ENCODE data around the gene HS3ST3A1. TPM values are rescaled to one million over a fixed set of nuclear protein-coding genes. Genes with fewer than 3 reads are reported as not detected.

HS3ST3A1 gene
- not detected in 2 replicates for total RNA-seq

DNA sequence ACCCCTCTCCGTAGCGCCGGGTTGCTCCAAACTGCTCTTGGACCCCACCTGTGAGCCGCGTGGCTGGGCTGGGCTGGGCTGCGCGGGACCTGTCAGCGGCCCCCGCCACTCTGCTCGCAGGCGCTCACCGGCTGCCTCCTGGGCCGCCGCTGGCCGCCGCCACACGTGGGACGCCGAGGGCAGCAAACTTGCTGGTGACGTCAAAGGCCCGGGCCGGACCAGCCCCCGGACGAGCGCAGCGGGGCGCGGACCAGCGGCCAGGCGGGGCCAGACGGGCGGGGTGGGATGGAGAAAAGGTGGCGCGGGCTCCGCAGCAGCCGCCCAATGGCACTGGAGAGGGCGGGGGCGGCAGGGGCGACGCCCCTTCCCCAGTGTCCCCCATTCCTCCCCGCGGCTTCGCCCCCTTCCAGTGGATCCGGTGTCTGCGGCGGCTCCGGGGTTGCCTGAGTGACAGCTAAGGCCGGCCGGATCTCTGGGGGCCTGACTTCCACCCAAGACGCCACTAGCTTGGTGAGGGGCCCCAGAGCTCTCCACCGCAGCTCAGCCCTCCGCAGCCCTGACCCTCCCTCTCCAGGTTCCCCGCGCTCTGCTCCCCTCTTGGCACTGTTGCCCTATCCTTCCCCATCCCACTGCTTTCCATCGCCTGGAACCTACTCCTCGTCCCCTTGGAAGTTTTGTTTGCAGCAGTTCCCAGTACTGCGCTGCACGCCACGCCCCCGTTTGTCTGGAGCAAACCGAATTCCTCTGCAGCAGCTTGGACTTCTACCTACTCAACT lies at the start of gene HS3ST3A1:
Gene HS3ST3A1, minus strand, starts transcription at position 154 of the 776 bp plus-strand sequence. CDS start 800 bp downstream, outside the sequence.
- intact Hi-C loops (cut with micrococcal nuclease) = no loop called here
- TF ChIP-seq, protein P1, sequence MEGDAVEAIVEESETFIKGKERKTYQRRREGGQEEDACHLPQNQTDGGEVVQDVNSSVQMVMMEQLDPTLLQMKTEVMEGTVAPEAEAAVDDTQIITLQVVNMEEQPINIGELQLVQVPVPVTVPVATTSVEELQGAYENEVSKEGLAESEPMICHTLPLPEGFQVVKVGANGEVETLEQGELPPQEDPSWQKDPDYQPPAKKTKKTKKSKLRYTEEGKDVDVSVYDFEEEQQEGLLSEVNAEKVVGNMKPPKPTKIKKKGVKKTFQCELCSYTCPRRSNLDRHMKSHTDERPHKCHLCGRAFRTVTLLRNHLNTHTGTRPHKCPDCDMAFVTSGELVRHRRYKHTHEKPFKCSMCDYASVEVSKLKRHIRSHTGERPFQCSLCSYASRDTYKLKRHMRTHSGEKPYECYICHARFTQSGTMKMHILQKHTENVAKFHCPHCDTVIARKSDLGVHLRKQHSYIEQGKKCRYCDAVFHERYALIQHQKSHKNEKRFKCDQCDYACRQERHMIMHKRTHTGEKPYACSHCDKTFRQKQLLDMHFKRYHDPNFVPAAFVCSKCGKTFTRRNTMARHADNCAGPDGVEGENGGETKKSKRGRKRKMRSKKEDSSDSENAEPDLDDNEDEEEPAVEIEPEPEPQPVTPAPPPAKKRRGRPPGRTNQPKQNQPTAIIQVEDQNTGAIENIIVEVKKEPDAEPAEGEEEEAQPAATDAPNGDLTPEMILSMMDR (IDR thresholded peaks at IDR 0.05) = no peak
- Mint-ChIP-seq H3K4me1 (peaks cover 9% of the 10 kb centered on the region), H3K36me3 (ENCODE audit: low read depth) (no peaks in the 10 kb centered on the region), H3K27ac (peak within 1 kb of the TSS; percentile 41), H3K27me3 (peaks cover 54% of the 10 kb centered on the region), H3K9me3 (no peaks in the 10 kb centered on the region), H3K4me3 (peak within 1 kb of the TSS; percentile 56)
- DNase-seq (no peak), ATAC-seq (ENCODE audit: low read depth) (no peak)
- ChIA-PET CTCF (interaction anchor here (0.9 kb wide), 1 partner anchor 700 kb away, joined by 3 read pairs; no protein-coding TSS in a partner anchor), POLR2A (no interaction called here)

DNA sequence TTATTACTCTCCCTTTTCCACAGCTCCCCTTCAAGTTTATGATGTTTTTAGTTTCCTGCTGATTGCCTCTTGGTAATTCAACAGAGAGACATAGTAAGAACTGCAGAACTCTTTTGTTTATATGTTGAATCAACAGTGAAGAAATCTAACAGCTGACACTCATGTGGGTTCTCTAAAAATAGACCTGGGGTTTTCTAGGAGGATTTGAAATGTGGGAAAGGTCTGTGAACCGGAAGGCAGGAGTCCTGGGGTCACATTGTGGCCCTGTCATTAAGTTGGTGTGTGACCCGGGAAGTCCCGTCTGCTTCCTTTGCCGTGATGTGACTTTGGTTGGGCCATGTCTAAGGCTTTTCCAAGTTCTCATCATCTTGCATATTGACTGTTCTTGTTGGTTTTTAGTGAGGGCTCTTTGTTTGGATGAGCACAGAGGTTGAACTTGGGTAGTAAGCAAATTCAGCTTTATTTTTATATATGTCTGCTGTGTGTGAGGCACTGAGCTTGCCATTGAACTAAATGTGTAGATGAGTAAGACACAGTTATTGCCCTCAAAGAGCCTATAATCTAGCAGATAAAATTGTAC lies 48.5 kb upstream of the HS3ST3A1 start:
- peaks cover 8% of the 10 kb centered on the region for H3K27me3 Mint-ChIP-seq
- no peak overlapping the region for H3K27ac Mint-ChIP-seq
- intact Hi-C loops (cut with micrococcal nuclease) = no loop called here
- H3K4me3 Mint-ChIP-seq = no peak overlapping the region
- DNase-seq (no peak), ATAC-seq (ENCODE audit: low read depth) (no peak)
- H3K36me3 Mint-ChIP-seq (ENCODE audit: low read depth) = no peaks in the 10 kb centered on the region
- CTCF ChIA-PET = interaction anchor here (0.7 kb wide), 1 partner anchor 1135 kb away, joined by 4 read pairs; no protein-coding TSS in a partner anchor
- no peaks in the 10 kb centered on the region for H3K4me1 Mint-ChIP-seq
- POLR2A ChIA-PET = no interaction called here
- no peaks in the 10 kb centered on the region for H3K9me3 Mint-ChIP-seq
- TF ChIP-seq, protein P1 (IDR thresholded peaks at IDR 0.05) = no peak

DNA sequence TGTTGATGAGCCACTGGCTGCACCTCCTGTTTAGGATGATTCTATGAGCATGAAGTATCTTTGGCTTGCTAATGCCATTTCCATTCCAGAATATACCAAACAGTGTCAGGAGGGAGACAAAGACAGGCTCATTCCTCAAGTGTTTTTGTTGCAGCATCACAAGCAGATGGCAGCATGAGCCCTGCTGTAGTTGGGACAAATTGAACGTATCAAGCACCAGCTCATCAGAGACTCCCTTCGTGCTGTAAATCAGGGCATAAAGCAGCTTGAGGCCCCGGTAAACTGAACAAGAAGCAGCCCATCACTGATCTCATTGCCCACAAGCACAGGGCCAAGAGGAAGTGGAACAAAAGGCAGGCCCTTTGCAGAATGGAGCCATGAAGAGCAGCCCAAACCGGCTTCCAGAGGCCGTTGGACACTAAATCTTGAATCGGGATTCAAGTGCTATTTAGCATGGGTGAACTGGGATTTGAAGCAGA lies 45.9 kb upstream of the HS3ST3A1 start:
- DNase-seq (no peak), ATAC-seq (ENCODE audit: low read depth) (no peak)
- H3K27me3 Mint-ChIP-seq = peaks cover 5% of the 10 kb centered on the region
- no peaks in the 10 kb centered on the region for H3K36me3 Mint-ChIP-seq (ENCODE audit: low read depth)
- no peaks in the 10 kb centered on the region for H3K9me3 Mint-ChIP-seq
- TF ChIP-seq, protein P1 (IDR thresholded peaks at IDR 0.05) = no peak
- ChIA-PET POLR2A (no interaction called here), CTCF (no interaction called here)
- no peaks in the 10 kb centered on the region for H3K4me1 Mint-ChIP-seq
- intact Hi-C loops (cut with micrococcal nuclease) = no loop called here
- no peak overlapping the region for H3K4me3 Mint-ChIP-seq
- H3K27ac Mint-ChIP-seq = no peak overlapping the region

DNA sequence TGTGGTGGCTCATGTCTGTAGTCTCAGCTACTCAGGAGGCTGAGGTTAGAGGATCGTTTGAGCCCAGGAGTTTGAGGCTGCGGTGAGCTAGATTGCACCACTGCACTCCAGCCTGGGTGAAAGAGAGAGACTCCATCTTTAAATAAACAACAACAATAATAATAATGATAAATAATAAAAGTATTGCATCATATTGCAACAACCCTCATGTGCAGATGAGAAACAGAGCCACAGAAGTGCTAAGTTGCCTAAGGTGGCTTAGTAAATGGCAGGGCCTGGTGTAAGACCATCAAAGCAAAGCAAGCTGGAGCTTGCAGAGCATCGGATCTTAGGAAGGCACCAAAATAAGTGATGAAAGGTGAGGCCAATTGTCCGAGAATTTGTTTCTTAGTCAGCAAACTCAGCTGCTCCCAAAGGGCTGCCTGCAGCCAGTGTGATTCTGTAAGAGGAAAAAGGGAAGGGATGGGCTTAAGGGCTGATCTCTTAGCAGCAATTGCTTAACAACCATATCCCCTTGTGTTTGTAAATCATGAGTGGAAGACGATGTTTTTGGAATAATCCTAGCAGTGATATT lies 45.3 kb upstream of the HS3ST3A1 start:
- no peak for DNase-seq
- no peaks in the 10 kb centered on the region for H3K4me1 Mint-ChIP-seq
- ChIA-PET CTCF (no interaction called here), POLR2A (no interaction called here)
- no peaks in the 10 kb centered on the region for H3K9me3 Mint-ChIP-seq
- no peak for ATAC-seq (ENCODE audit: low read depth)
- no peak overlapping the region for H3K27ac Mint-ChIP-seq
- TF ChIP-seq, protein P1 (IDR thresholded peaks at IDR 0.05) = no peak
- no peaks in the 10 kb centered on the region for H3K36me3 Mint-ChIP-seq (ENCODE audit: low read depth)
- intact Hi-C loops (cut with micrococcal nuclease) = no loop called here
- no peak overlapping the region for H3K4me3 Mint-ChIP-seq
- H3K27me3 Mint-ChIP-seq = peaks cover 5% of the 10 kb centered on the region

DNA sequence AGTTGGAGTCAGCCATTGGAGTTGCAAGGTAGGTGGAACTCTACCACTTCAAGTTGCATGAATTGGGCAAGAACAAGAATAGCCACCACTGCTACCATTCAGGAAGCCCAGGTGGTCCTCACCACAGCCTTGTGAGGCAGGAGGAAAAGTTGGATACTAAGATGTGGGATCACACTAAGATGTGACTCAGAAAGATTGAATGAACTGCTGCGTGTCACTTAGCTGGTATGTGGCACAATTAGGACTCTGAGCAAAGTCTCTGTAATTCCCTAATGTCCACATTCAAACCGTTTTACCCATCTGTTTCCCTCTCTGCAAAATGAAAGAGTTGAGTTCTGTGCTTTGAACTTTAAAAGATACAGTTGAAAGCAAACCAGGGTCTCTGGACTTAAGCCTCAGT lies 44.7 kb upstream of the HS3ST3A1 start:
- ChIA-PET CTCF (no interaction called here), POLR2A (no interaction called here)
- ATAC-seq (ENCODE audit: low read depth) = no peak
- no peak for DNase-seq
- Mint-ChIP-seq H3K4me1 (no peaks in the 10 kb centered on the region), H3K4me3 (no peak overlapping the region), H3K9me3 (no peaks in the 10 kb centered on the region), H3K27ac (no peak overlapping the region), H3K36me3 (ENCODE audit: low read depth) (no peaks in the 10 kb centered on the region), H3K27me3 (peaks cover 5% of the 10 kb centered on the region)
- intact Hi-C loops (cut with micrococcal nuclease) = no loop called here
- TF ChIP-seq, protein P1 (IDR thresholded peaks at IDR 0.05) = no peak

Data from activated B cell treated with CpG ODN at 0.5 μM for 24 hours (primary cell).